Measurements from ENCODE around the gene FLACC1. TPM values are rescaled to one million over a fixed set of nuclear protein-coding genes. Genes with fewer than 3 reads are reported as not detected.
A peak's percentile ranks its signal among the peaks of the same experiment; 100 is the strongest.
"Not testable (repeated sequence)": the region's sequence is repeated elsewhere in the genome, so short reads cannot be mapped to it uniquely, and the experiment has no call there.

Gene FLACC1
- total RNA-seq = 1 to 10 TPM in 5 of 8 experiments, under 1 TPM in 3; 0.46 to 3.7 (median 1.1) TPM

- 13 to 80% (median 60%) methylated on average over 1 of the region's 1 CpG; no CpG with 5 or more reads in 5 of the 10 experiments for whole genome bisulfite sequencing, 10 experiments
- no peak within 1 kb of the TSS for H3K4me3 ChIP-seq
- peak within 1 kb of the TSS in 1 of 2 donors; percentile 42 for H3K27ac ChIP-seq
- H3K4me1 ChIP-seq (replicated peaks in 1 of 2) = peaks cover 3 to 8% of the 10 kb centered on the region in 2 donors
- ATAC-seq (replicated peaks in 6 of 8) = peak; percentile 55 to 99 (median 76)
- in situ Hi-C loops (cut with MboI; ENCODE audit: low pct_unique_long_range_greater_than_20kb in 2 of 9, low sequenced_read_pairs in 9 of 9, unreplicated experiment in 9 of 9) = no loop called here
Measured at GRCh38 chr2:201357221-201357620, at the start of gene FLACC1. FLACC1 (minus strand) TSS chr2:201357345; CDS start chr2:201351404, 5,941 bp downstream.

- in situ Hi-C loops (cut with MboI; ENCODE audit: low pct_unique_long_range_greater_than_20kb in 2 of 9, low sequenced_read_pairs in 9 of 9, unreplicated experiment in 9 of 9) = no loop called here
- Histone ChIP-seq H3K4me1 (replicated peaks in 1 of 2) (peaks cover 27 to 34% of the 10 kb centered on the region in 2 donors), H3K27ac (no peak overlapping the region), H3K4me3 (no peak overlapping the region)
- WGBS, 10 experiments = 0 to 71% (median 60%) methylated on average over 1 to 3 of the region's 3 CpGs; no CpG with 5 or more reads in 1 of the 10 experiments
- ATAC-seq (replicated peaks in 6 of 8) = peak in 3 of 8 experiments; percentile 32 to 43 (median 37)
Measured at GRCh38 chr2:201406077-201406662, 49.0 kb upstream of the FLACC1 start.

GRCh38 chr2:201404699-201405280, 47.6 kb upstream of the FLACC1 start:
- no peak for ATAC-seq (replicated peaks in 6 of 8)
- peaks cover 27 to 34% of the 10 kb centered on the region in 2 donors for H3K4me1 ChIP-seq (replicated peaks in 1 of 2)
- in situ Hi-C loops (cut with MboI; ENCODE audit: low pct_unique_long_range_greater_than_20kb in 2 of 9, low sequenced_read_pairs in 9 of 9, unreplicated experiment in 9 of 9) = no loop called here
- WGBS, 10 experiments = 87 to 100% (median 95%) methylated on average over 2 to 3 of the region's 3 CpGs; no CpG with 5 or more reads in 3 of the 10 experiments
- H3K27ac ChIP-seq = no peak overlapping the region
- H3K4me3 ChIP-seq = no peak overlapping the region

DNA sequence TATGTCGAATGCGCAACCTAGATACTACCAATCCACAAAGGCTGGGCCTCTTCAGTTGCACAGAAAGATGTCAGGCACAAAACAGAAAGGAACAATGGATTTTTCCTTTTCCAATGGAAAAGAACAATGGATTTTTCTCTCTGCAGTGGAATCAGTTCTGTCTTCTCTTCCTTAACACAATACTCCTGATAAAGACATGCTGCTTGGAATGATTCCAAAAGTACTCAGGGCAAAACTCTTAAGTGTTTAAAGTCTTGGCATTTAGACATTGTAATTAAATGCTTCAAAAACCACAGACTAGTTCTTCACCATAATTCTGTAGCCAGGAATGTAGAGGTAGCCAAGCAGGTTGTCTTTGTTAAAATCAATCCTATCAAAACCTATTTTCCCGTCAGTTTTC, 46.7 kb upstream of the FLACC1 start:
- H3K4me3 ChIP-seq = no peak overlapping the region
- peak in 5 of 8 experiments; percentile 18 to 60 (median 41) for ATAC-seq (replicated peaks in 6 of 8)
- in situ Hi-C loops (cut with MboI; ENCODE audit: low pct_unique_long_range_greater_than_20kb in 2 of 9, low sequenced_read_pairs in 9 of 9, unreplicated experiment in 9 of 9) = no loop called here
- H3K27ac ChIP-seq = peak overlapping the region; percentile 30 to 37
- 65 to 94% (median 91%) methylated on average over 2 to 3 of the region's 3 CpGs; no CpG with 5 or more reads in 2 of the 10 experiments for WGBS, 10 experiments
- H3K4me1 ChIP-seq (replicated peaks in 1 of 2) = peaks cover 27 to 34% of the 10 kb centered on the region in 2 donors

DNA sequence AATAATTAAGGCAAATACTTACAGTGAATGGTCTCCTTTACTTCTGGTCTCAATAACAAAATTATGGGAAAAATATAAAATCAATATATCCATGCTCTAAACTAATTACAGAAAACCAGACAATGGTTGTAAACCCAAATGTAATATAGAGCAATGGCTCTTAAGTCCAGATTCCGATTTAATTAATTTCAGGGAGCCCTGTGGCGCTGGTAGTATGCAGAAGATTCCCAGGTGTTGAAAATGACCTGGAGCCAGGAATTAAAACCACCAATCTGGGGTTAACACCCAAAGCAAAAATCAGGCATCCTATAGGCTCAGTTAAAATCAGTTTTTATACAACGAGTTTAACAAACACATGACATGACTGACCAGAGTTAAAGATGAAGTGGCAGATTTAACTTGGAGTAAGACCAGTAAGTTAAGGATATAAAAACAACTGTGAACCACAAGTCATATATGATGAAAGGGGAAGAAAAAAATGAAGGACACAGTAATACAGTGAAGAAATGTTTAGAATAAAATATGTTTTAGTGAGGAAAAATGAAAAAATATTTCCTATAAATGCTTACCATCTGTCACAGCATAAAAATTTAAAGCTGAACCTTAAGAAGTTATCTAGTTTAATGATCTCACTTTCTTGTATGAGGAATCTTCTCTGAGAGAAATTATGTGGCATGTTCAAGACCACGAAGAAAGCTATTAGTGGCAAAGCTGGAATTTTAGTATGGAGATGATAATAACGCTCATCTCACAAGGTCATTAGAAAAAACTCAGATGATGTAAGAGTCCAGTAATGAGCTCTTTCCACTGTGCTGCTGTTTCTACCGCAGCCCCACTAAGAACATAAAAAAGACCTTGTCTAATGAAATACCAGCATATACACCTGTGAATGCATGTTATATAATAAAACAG, 45.8 kb upstream of the FLACC1 start:
- H3K27ac ChIP-seq = peak overlapping the region in 1 of 2 donors; percentile 30
- peaks cover 27 to 34% of the 10 kb centered on the region in 2 donors for H3K4me1 ChIP-seq (replicated peaks in 1 of 2)
- 58 to 99% (median 77%) methylated on average over 3 to 6 of the region's 6 CpGs for WGBS, 10 experiments
- in situ Hi-C loops (cut with MboI; ENCODE audit: low pct_unique_long_range_greater_than_20kb in 2 of 9, low sequenced_read_pairs in 9 of 9, unreplicated experiment in 9 of 9) = no loop called here
- H3K4me3 ChIP-seq = no peak overlapping the region
- peak in 5 of 8 experiments; percentile 59 to 94 (median 76) for ATAC-seq (replicated peaks in 6 of 8)

DNA sequence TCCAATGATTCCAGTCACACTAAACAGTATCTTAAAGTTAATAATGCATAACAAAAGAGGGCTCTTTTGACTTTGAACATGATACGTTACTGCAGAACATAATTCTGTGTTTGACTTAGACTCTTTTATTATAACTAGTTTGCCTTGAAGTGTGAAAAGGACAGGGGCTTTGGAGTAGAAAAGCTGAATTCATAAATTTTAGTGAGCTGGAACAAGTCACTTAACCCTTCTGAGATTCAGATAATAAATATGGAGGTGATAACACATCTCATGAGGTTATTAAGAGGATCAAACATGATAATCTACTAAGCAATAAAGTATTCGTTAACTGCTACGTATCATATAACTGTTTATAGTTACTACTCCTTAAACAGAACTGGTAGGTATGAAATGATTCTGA, 44.7 kb upstream of the FLACC1 start:
- 84 to 100% (median 95%) methylated on average over 1 to 3 of the region's 3 CpGs; no CpG with 5 or more reads in 1 of the 10 experiments for WGBS, 10 experiments
- Histone ChIP-seq H3K4me1 (replicated peaks in 1 of 2) (peaks cover 26 to 30% of the 10 kb centered on the region in 2 donors), H3K4me3 (no peak overlapping the region), H3K27ac (no peak overlapping the region)
- no peak for ATAC-seq (replicated peaks in 6 of 8)
- in situ Hi-C loops (cut with MboI; ENCODE audit: low pct_unique_long_range_greater_than_20kb in 2 of 9, low sequenced_read_pairs in 9 of 9, unreplicated experiment in 9 of 9) = no loop called here

- 79 to 100% (median 88%) methylated on average over 2 to 8 of the region's 8 CpGs; no CpG with 5 or more reads in 1 of the 10 experiments for WGBS, 10 experiments
- in situ Hi-C loops (cut with MboI; ENCODE audit: low pct_unique_long_range_greater_than_20kb in 2 of 9, low sequenced_read_pairs in 9 of 9, unreplicated experiment in 9 of 9) = no loop called here
- no peak overlapping the region for H3K27ac ChIP-seq
- no peak for ATAC-seq (replicated peaks in 6 of 8)
- H3K4me1 ChIP-seq (replicated peaks in 1 of 2) = no peaks in the 10 kb centered on the region
- H3K4me3 ChIP-seq = no peak overlapping the region
Measured at GRCh38 chr2:201396595-201396994, 39.5 kb upstream of the FLACC1 start.

- 0 to 100% (median 80%) methylated on average over 1 of the region's 1 CpG; no CpG with 5 or more reads in 5 of the 10 experiments for WGBS, 10 experiments
- Histone ChIP-seq H3K4me3 (no peak overlapping the region), H3K4me1 (replicated peaks in 1 of 2) (no peaks in the 10 kb centered on the region), H3K27ac (no peak overlapping the region)
- peak in 2 of 8 experiments; percentile 86 to 87 for ATAC-seq (replicated peaks in 6 of 8)
- in situ Hi-C loops (cut with MboI; ENCODE audit: low pct_unique_long_range_greater_than_20kb in 2 of 9, low sequenced_read_pairs in 9 of 9, unreplicated experiment in 9 of 9) = no loop called here
Measured at GRCh38 chr2:201383136-201383535, 26.0 kb upstream of the FLACC1 start.

- in situ Hi-C loops (cut with MboI; ENCODE audit: low pct_unique_long_range_greater_than_20kb in 2 of 9, low sequenced_read_pairs in 9 of 9, unreplicated experiment in 9 of 9) = no loop called here
- H3K27ac ChIP-seq = no peak overlapping the region
- ATAC-seq (replicated peaks in 6 of 8) = no peak
- 60 to 100% (median 79%) methylated on average over 1 to 5 of the region's 5 CpGs for WGBS, 10 experiments
- H3K4me3 ChIP-seq = no peak overlapping the region
- no peaks in the 10 kb centered on the region for H3K4me1 ChIP-seq (replicated peaks in 1 of 2)
Measured at GRCh38 chr2:201378496-201379397, 21.6 kb upstream of the FLACC1 start.

GRCh38 chr2:201377218-201377617, 20.1 kb upstream of the FLACC1 start:
- no peaks in the 10 kb centered on the region for H3K4me1 ChIP-seq (replicated peaks in 1 of 2)
- H3K4me3 ChIP-seq = no peak overlapping the region
- ATAC-seq (replicated peaks in 6 of 8) = no peak
- 90 to 100% (median 96%) methylated on average over 1 to 3 of the region's 3 CpGs; no CpG with 5 or more reads in 4 of the 10 experiments for WGBS, 10 experiments
- H3K27ac ChIP-seq = no peak overlapping the region
- in situ Hi-C loops (cut with MboI; ENCODE audit: low pct_unique_long_range_greater_than_20kb in 2 of 9, low sequenced_read_pairs in 9 of 9, unreplicated experiment in 9 of 9) = no loop called here

GRCh38 chr2:201369775-201370174, 12.6 kb upstream of the FLACC1 start:
- no peak for ATAC-seq (replicated peaks in 6 of 8)
- Histone ChIP-seq H3K4me1 (replicated peaks in 1 of 2) (no peaks in the 10 kb centered on the region), H3K27ac (no peak overlapping the region), H3K4me3 (no peak overlapping the region)
- WGBS, 10 experiments = 67 to 100% (median 79%) methylated on average over 2 to 10 of the region's 11 CpGs; no CpG with 5 or more reads in 5 of the 10 experiments
- in situ Hi-C loops (cut with MboI; ENCODE audit: low pct_unique_long_range_greater_than_20kb in 2 of 9, low sequenced_read_pairs in 9 of 9, unreplicated experiment in 9 of 9) = loop anchor here in 1 of 9 experiments (10.0 kb wide), 1 partner anchor 125 kb away; no protein-coding TSS in a partner anchor

DNA sequence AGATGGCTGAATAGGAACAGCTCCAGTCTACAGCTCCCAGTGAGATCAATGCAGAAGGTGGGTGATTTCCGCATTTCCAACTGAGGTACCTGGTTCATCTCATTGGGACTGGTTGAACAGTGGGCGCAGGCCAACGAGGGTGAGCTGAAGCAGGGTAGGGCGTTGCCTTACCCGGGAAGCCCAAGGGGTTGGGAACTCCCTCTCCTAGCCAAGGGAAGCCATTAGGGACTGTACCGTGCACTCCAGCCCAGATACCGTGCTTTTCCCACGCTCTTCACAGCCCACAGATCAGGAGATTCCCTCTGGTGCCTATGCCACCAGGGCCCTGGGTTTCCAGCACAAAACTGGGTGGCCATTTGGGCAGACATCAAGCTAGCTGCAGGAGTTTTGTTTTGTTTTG, 12.2 kb upstream of the FLACC1 start:
- ATAC-seq (replicated peaks in 6 of 8); H3K27ac ChIP-seq; H3K4me3 ChIP-seq; H3K4me1 ChIP-seq (replicated peaks in 1 of 2): not testable (repeated sequence)
- in situ Hi-C loops (cut with MboI; ENCODE audit: low pct_unique_long_range_greater_than_20kb in 2 of 9, low sequenced_read_pairs in 9 of 9, unreplicated experiment in 9 of 9) = loop anchor here in 1 of 9 experiments (10.0 kb wide), 1 partner anchor 125 kb away; no protein-coding TSS in a partner anchor
- WGBS, 10 experiments = 80 to 100% (median 100%) methylated on average over 1 to 6 of the region's 8 CpGs; no CpG with 5 or more reads in 3 of the 10 experiments
